Osteocyte (in vitro differentiated cells): ENCODE measurements around the gene TBC1D19. TPM values are rescaled to one million over a fixed set of nuclear protein-coding genes. Genes with fewer than 3 reads are reported as not detected.

Experiments used
- DNase-seq: peaks from one replicate; pipeline ENCODE4 v3.0.0; 2021; ENCODE audit warnings: mixed read lengths; ENCODE audit not compliant: unreplicated experiment; ENCODE audit errors: extremely low spot score
- H3K27ac Mint-ChIP-seq: one replicate; pipeline ENCODE4 v1.8.0; 2021; ENCODE audit warnings: mild to moderate bottlenecking, mixed read lengths; ENCODE audit not compliant: unreplicated experiment
- H3K27me3 Mint-ChIP-seq: one replicate; pipeline ENCODE4 v1.8.0; 2021; ENCODE audit warnings: mixed read lengths; ENCODE audit not compliant: unreplicated experiment
- H3K36me3 Mint-ChIP-seq: one replicate; pipeline ENCODE4 v1.8.0; 2021; ENCODE audit warnings: mixed read lengths; ENCODE audit not compliant: unreplicated experiment
- H3K4me1 Mint-ChIP-seq: one replicate; pipeline ENCODE4 v1.8.0; 2021; ENCODE audit warnings: mixed read lengths; ENCODE audit not compliant: unreplicated experiment
- H3K4me3 Mint-ChIP-seq: one replicate; pipeline ENCODE4 v1.8.0; 2021; ENCODE audit warnings: mild to moderate bottlenecking, moderate library complexity, mixed read lengths; ENCODE audit not compliant: unreplicated experiment
- H3K9me3 Mint-ChIP-seq: one replicate; pipeline ENCODE4 v1.8.0; 2021; ENCODE audit warnings: mixed read lengths; ENCODE audit not compliant: unreplicated experiment
- total RNA-seq: library from RNA; stranded (reverse); gene quantifications from 2 replicates; pipeline ENCODE4 v1.2.1, GENCODE V29; 2021
- TF ChIP-seq, protein P1 (sequence below): fragments of 200-600 bp; sonication (generic); IDR thresholded peaks from 2 replicates; pipeline ENCODE4 v1.5.0; 2021; ENCODE audit warnings: antibody characterized with exemption, mild to moderate bottlenecking, moderate library complexity

The TBC1D19 gene
- total RNA-seq, 1 donor from 2014 or later, result 13.5 TPM

DNA sequence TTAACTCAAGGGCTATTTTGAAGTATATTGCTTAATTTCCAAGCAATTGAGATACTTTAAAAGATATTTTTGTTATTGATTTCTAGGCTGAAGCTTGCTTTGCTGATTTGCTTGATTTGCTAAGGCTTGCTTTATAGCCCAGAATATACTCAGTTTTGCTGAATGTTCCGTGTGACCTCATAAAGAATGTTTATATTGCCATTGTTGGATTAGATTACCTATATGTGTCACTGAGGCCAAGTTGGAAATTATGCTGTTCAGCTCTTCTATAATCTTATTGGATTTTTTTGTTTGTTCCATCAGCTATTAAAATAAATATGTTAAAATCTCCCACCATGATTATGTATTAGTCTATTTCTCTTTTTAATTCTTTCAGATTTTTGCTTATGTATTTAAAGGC lies 13.0 kb downstream of the TBC1D19 start:
- H3K27me3 Mint-ChIP-seq, result no peaks in the 10 kb centered on the region
- peaks cover 9% of the 10 kb centered on the region for H3K9me3 Mint-ChIP-seq
- DNase-seq, result no peak
- TF ChIP-seq, protein P1, sequence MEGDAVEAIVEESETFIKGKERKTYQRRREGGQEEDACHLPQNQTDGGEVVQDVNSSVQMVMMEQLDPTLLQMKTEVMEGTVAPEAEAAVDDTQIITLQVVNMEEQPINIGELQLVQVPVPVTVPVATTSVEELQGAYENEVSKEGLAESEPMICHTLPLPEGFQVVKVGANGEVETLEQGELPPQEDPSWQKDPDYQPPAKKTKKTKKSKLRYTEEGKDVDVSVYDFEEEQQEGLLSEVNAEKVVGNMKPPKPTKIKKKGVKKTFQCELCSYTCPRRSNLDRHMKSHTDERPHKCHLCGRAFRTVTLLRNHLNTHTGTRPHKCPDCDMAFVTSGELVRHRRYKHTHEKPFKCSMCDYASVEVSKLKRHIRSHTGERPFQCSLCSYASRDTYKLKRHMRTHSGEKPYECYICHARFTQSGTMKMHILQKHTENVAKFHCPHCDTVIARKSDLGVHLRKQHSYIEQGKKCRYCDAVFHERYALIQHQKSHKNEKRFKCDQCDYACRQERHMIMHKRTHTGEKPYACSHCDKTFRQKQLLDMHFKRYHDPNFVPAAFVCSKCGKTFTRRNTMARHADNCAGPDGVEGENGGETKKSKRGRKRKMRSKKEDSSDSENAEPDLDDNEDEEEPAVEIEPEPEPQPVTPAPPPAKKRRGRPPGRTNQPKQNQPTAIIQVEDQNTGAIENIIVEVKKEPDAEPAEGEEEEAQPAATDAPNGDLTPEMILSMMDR, result no peak
- peaks cover 10% of the 10 kb centered on the region for H3K4me1 Mint-ChIP-seq
- no peaks in the 10 kb centered on the region for H3K36me3 Mint-ChIP-seq
- H3K27ac Mint-ChIP-seq, result no peak overlapping the region
- no peak overlapping the region for H3K4me3 Mint-ChIP-seq

DNA sequence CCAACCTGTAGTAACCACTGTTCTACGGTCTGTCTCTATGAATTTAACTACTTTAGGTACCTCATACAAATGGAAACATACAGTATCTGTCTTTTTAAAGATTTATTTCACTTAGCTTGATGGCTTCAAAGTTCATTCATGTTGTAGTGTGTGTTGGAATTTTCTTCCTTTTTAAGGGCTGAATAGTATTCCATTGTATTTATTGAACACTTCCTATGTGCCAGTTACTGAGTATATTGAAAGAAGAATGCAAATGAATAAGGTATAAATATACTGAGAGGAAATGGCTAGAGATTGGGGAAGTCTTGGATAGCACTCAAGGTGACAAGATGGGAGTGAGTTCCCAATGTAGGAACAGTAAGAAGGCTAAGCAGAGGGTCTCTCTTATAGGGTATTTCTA lies 17.3 kb downstream of the TBC1D19 start:
- Mint-ChIP-seq H3K9me3 (peaks cover 3% of the 10 kb centered on the region), H3K4me3 (no peak overlapping the region), H3K4me1 (peaks cover 10% of the 10 kb centered on the region), H3K36me3 (no peaks in the 10 kb centered on the region), H3K27ac (no peak overlapping the region), H3K27me3 (no peaks in the 10 kb centered on the region)
- TF ChIP-seq, protein P1, result no peak
- DNase-seq, result no peak

DNA sequence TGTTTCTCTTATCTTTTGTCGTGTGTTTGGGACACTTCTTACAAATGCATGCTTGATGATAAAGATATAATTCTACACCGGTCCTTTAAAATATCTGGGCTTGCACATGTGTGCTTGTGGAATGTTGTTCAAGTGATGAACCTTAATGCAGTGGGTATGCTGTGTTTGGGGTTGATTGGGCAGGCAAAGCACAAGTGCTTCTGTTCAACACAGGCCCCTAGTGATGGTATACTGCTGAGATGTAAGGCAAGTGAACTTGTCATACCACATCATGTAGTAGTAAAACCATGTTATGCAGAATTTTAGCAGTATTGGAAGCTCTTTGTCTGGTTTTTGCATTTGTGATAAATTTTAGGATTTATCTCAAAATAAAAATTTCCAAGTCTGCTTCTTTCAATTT lies 23.9 kb downstream of the TBC1D19 start:
- H3K4me3 Mint-ChIP-seq, result no peak overlapping the region
- no peaks in the 10 kb centered on the region for H3K36me3 Mint-ChIP-seq
- TF ChIP-seq, protein P1, result no peak
- no peak for DNase-seq
- H3K9me3 Mint-ChIP-seq, result no peaks in the 10 kb centered on the region
- no peaks in the 10 kb centered on the region for H3K27me3 Mint-ChIP-seq
- no peaks in the 10 kb centered on the region for H3K4me1 Mint-ChIP-seq
- H3K27ac Mint-ChIP-seq, result no peak overlapping the region

DNA sequence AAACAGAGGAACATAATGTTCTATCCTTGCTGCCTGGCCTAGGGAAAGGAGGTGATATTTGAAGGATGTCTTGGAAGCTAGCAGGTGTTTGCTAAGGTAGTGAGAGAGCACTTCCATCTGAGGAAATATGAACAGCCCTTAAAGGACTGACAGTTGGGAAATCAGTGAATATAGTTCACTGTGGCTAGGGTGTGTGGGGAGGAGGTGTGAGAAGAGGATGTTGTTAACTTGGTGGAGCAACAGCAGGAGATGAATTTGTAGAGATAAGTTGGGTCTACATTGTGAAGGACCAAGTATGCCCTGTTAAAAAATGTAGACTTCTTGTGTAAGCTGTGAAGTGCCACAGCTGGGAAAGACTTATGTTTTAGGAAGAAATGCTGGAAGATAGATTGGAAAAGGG lies 25.5 kb downstream of the TBC1D19 start:
- Mint-ChIP-seq H3K27me3 (no peaks in the 10 kb centered on the region), H3K36me3 (no peaks in the 10 kb centered on the region), H3K4me1 (peaks cover 5% of the 10 kb centered on the region), H3K9me3 (no peaks in the 10 kb centered on the region), H3K27ac (no peak overlapping the region), H3K4me3 (no peak overlapping the region)
- DNase-seq, result no peak
- TF ChIP-seq, protein P1, result no peak

DNA sequence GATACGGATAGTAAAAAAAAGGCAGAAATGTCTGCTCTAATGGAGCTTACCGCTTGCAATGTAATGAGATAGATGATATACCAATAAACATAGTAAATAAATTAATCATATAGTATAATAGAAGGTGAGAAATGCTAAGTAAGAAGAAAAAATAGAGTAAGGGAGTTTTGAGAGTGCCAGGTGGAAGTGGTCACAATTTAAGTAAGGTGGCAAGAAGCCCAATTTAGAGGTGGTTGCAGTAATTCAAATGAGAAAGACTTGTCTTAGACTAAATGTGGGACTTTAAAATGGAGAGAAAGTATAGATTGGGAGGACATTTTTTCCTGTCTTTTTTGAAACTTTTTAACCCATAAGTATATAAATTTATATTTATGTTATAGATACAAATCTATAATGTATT lies 26.0 kb downstream of the TBC1D19 start:
- TF ChIP-seq, protein P1, result no peak
- H3K27me3 Mint-ChIP-seq, result no peaks in the 10 kb centered on the region
- H3K27ac Mint-ChIP-seq, result no peak overlapping the region
- H3K9me3 Mint-ChIP-seq, result no peaks in the 10 kb centered on the region
- no peak for DNase-seq
- H3K4me1 Mint-ChIP-seq, result peaks cover 5% of the 10 kb centered on the region
- no peaks in the 10 kb centered on the region for H3K36me3 Mint-ChIP-seq
- no peak overlapping the region for H3K4me3 Mint-ChIP-seq
